Measurements from ENCODE around the gene APBB1IP. TPM values are rescaled to one million over a fixed set of nuclear protein-coding genes. Genes with fewer than 3 reads are reported as not detected.
"Not testable (repeated sequence)": the region's sequence is repeated elsewhere in the genome, so short reads cannot be mapped to it uniquely, and the experiment has no call there.

APBB1IP gene
- 1 to 10 TPM; 2.9 to 8.4 (median 8.1) TPM for total RNA-seq
- long read RNA-seq, donor 1, partial matches to known transcripts = 2 of 3 reads
- long read RNA-seq, donor 1, other reads (novel, unspliced or antisense) = 0 of 3 reads
- long read RNA-seq, donor 2, partial matches to known transcripts = 3 of 3 reads
- long read RNA-seq, donor 2, other reads (novel, unspliced or antisense) = 0 of 3 reads

GRCh38 chr10:26437637-26438461, at the start of gene APBB1IP:
APBB1IP (plus strand) TSS chr10:26438341; CDS start chr10:26492327, 53,986 bp downstream.
- peak; percentile 82 for ATAC-seq
- Histone ChIP-seq H3K4me3 (no peak within 1 kb of the TSS), H3K9me3 (no peaks in the 10 kb centered on the region), H3K4me1 (ENCODE audit: low read depth) (no peaks in the 10 kb centered on the region), H3K36me3 (ENCODE audit: low read depth) (no peaks in the 10 kb centered on the region)
- TF ChIP-seq CTCF (IDR thresholded peaks at IDR 0.05) = no peak
- DNase-seq = peak; percentile 54 to 89 (median 69)
- intact Hi-C loops (cut with DNase I, micrococcal nuclease) = no loop called here

GRCh38 chr10:26389533-26389932, 48.6 kb upstream of the APBB1IP start:
- Histone ChIP-seq H3K4me1 (ENCODE audit: low read depth) (no peaks in the 10 kb centered on the region), H3K4me3 (no peak overlapping the region), H3K9me3 (no peaks in the 10 kb centered on the region), H3K36me3 (ENCODE audit: low read depth) (no peaks in the 10 kb centered on the region)
- no peak for ATAC-seq
- TF ChIP-seq CTCF (IDR thresholded peaks at IDR 0.05) = no peak
- intact Hi-C loops (cut with DNase I, micrococcal nuclease) = no loop called here
- DNase-seq = no peak

GRCh38 chr10:26391701-26392695, 46.1 kb upstream of the APBB1IP start:
- H3K4me3 ChIP-seq = no peak overlapping the region

GRCh38 chr10:26398353-26398752, 39.8 kb upstream of the APBB1IP start:
- H3K4me1 ChIP-seq (ENCODE audit: low read depth); H3K36me3 ChIP-seq (ENCODE audit: low read depth); H3K9me3 ChIP-seq; intact Hi-C loops (cut with DNase I, micrococcal nuclease); DNase-seq; ATAC-seq; H3K4me3 ChIP-seq: not testable (repeated sequence)

More at GRCh38 chr10:26391701-26392695, 46.1 kb upstream of the APBB1IP start:
- ATAC-seq = no peak
- Histone ChIP-seq H3K4me1 (ENCODE audit: low read depth) (no peaks in the 10 kb centered on the region), H3K36me3 (ENCODE audit: low read depth) (no peaks in the 10 kb centered on the region), H3K9me3 (no peaks in the 10 kb centered on the region)
- DNase-seq = no peak
- no peak for TF ChIP-seq CTCF (IDR thresholded peaks at IDR 0.05)
- intact Hi-C loops (cut with DNase I, micrococcal nuclease) = no loop called here

- no peak for ATAC-seq
- intact Hi-C loops (cut with DNase I, micrococcal nuclease) = no loop called here
Observed at GRCh38 chr10:26407406-26407969, 30.7 kb upstream of the APBB1IP start.

More at GRCh38 chr10:26407406-26407969, 30.7 kb upstream of the APBB1IP start:
- Histone ChIP-seq H3K4me1 (ENCODE audit: low read depth) (no peaks in the 10 kb centered on the region), H3K4me3 (no peak overlapping the region), H3K36me3 (ENCODE audit: low read depth) (no peaks in the 10 kb centered on the region), H3K9me3 (no peaks in the 10 kb centered on the region)
- no peak for TF ChIP-seq CTCF (IDR thresholded peaks at IDR 0.05)
- DNase-seq = no peak

All from mucosa of descending colon (tissue), 3 donors.